Stimulated activated CD4-positive, alpha-beta T cell treated with anti-CD3 and anti-CD28 coated beads, Interleukin-1b, Interleukin-23, amount 100 ng/mL, for 1 hour (primary cell): ENCODE data around the gene TCF7L1.

Experiments used
- DNase-seq, 2 donors: peaks; one replicate each; pipeline ENCODE4 v3.0.0-alpha.2; 2020; ENCODE audit warnings: low read depth in 2 of 2

The TCF7L1 gene

GRCh38 chr2:85254540-85255300 is 121.5 kb downstream of the TCF7L1 start:
- DNase-seq, result no peak

- no peak for DNase-seq
These were observed 122.2 kb downstream of the TCF7L1 start for GRCh38 chr2:85255456-85255812.

GRCh38 chr2:85255813-85256594 is 122.8 kb downstream of the TCF7L1 start:
- DNase-seq, result no peak

GRCh38 chr2:85257359-85257969 is 124.3 kb downstream of the TCF7L1 start:
- no peak for DNase-seq

GRCh38 chr2:85257970-85258605 is 124.9 kb downstream of the TCF7L1 start:
- no peak for DNase-seq

GRCh38 chr2:85259101-85259590 is 126.0 kb downstream of the TCF7L1 start:
- no peak for DNase-seq

GRCh38 chr2:85259879-85260278 is 126.7 kb downstream of the TCF7L1 start:
- no peak for DNase-seq

GRCh38 chr2:85263591-85263990 is 130.4 kb downstream of the TCF7L1 start:
- DNase-seq, result no peak

- no peak for DNase-seq
These were observed 131.3 kb downstream of the TCF7L1 start for GRCh38 chr2:85264471-85264870.

- DNase-seq, result no peak
These were observed 132.1 kb downstream of the TCF7L1 start for GRCh38 chr2:85265304-85265703.

GRCh38 chr2:85266146-85267041 is 133.2 kb downstream of the TCF7L1 start:
- DNase-seq, result peak; percentile 32 to 45

GRCh38 chr2:85269959-85270358 is 136.8 kb downstream of the TCF7L1 start:
- DNase-seq, result no peak

- no peak for DNase-seq
These were observed 139.2 kb downstream of the TCF7L1 start for GRCh38 chr2:85272357-85272756.

GRCh38 chr2:85273738-85274731 is 140.8 kb downstream of the TCF7L1 start:
- DNase-seq, result no peak

- DNase-seq, result no peak
These were observed 142.9 kb downstream of the TCF7L1 start for GRCh38 chr2:85275984-85276540.

GRCh38 chr2:85276571-85277118 is 143.5 kb downstream of the TCF7L1 start:
- no peak for DNase-seq

- DNase-seq, result no peak
These were observed 144.4 kb downstream of the TCF7L1 start for GRCh38 chr2:85277416-85278158.

- DNase-seq, result no peak
These were observed 145.2 kb downstream of the TCF7L1 start for GRCh38 chr2:85278361-85278760.
